PFSK-1 (cell line): Measurements from ENCODE around the gene ALPK3.

ENCODE experiments used
- POLR2AphosphoS5 ChIP-seq: IDR thresholded peaks from 2 replicates; pipeline ENCODE4 v1.6.1; 2012; ENCODE audit warnings: low read depth, mild to moderate bottlenecking, control low read depth, low read length, moderate library complexity
- REST ChIP-seq, 2 experiments: IDR thresholded peaks; 2 replicates each; pipeline versions ENCODE4 v1.6.1 to v1.8.0; 2011 to 2012; ENCODE audit warnings: low read depth in 2 of 2, low read length in 2 of 2, control low read depth in 1 of 2, inconsistent platforms in 1 of 2, mild to moderate bottlenecking in 1 of 2, moderate library complexity in 1 of 2; ENCODE audit not compliant: insufficient read depth in 1 of 2

GRCh38 chr15:84885801-84886200 is 68.6 kb downstream of the ALPK3 start:
- TF ChIP-seq POLR2AphosphoS5: no peak
- no peak for TF ChIP-seq REST (IDR thresholded peaks at IDR 0.05; ENCODE audit: insufficient read depth in 1 of 2, low read depth in 2 of 2, low read length in 2 of 2)
